ENCODE results near the gene LSM5.

DNA sequence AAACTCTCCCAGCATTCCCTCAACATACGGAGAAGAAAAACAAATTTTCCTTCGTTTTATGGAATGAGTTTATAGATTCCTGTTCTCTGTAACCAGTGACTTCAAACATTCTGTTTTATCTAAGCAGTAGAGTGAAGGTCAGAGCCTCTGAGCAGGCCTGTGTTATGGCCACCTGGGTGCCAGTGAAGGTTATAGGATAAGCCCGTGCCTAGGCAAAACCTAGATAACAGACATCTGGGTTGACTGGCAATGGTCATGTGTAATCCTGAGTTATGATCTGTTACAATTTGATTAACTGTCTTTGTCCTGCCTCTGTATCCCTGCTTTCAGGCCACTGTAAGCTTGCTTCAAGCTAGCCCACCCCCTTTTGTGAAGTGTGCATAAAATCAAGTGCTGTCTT is 8.3 kb downstream of the LSM5 start:
- TF ChIP-seq, protein P1, sequence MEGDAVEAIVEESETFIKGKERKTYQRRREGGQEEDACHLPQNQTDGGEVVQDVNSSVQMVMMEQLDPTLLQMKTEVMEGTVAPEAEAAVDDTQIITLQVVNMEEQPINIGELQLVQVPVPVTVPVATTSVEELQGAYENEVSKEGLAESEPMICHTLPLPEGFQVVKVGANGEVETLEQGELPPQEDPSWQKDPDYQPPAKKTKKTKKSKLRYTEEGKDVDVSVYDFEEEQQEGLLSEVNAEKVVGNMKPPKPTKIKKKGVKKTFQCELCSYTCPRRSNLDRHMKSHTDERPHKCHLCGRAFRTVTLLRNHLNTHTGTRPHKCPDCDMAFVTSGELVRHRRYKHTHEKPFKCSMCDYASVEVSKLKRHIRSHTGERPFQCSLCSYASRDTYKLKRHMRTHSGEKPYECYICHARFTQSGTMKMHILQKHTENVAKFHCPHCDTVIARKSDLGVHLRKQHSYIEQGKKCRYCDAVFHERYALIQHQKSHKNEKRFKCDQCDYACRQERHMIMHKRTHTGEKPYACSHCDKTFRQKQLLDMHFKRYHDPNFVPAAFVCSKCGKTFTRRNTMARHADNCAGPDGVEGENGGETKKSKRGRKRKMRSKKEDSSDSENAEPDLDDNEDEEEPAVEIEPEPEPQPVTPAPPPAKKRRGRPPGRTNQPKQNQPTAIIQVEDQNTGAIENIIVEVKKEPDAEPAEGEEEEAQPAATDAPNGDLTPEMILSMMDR (IDR thresholded peaks at IDR 0.05) = no peak
- TF ChIP-seq POLR2A (IDR thresholded peaks at IDR 0.05) = no peak
